H9 (cell line): ENCODE results near the gene USP35. TPM values are rescaled to one million over a fixed set of nuclear protein-coding genes. Genes with fewer than 3 reads are reported as not detected.

Experiments
- DNase-seq: peaks from one replicate; pipeline ENCODE4 v3.0.0-alpha.2; 2017
- H2AFZ ChIP-seq: one replicate; pipeline ENCODE4 v1.6.1; 2013; ENCODE audit warnings: mild to moderate bottlenecking, low read length, control low read depth, moderate library complexity
- H2AK5ac ChIP-seq: 2 replicates; pipeline ENCODE4 v1.6.1; 2013; ENCODE audit warnings: low read length, control low read depth, mixed read lengths; ENCODE audit not compliant: insufficient read length
- H2BK120ac ChIP-seq: one replicate; pipeline ENCODE4 v1.6.1; 2013; ENCODE audit warnings: low read depth, mild to moderate bottlenecking, low read length, control low read depth, inconsistent platforms; ENCODE audit not compliant: poor library complexity, severe bottlenecking
- H2BK12ac ChIP-seq: 2 replicates; pipeline ENCODE4 v1.6.1; 2013; ENCODE audit warnings: low read length, control low read depth, mixed read lengths, low read depth; ENCODE audit not compliant: insufficient read length
- H2BK15ac ChIP-seq: 2 replicates; pipeline ENCODE4 v1.6.1; 2013; ENCODE audit warnings: low read depth, low read length, control low read depth
- H2BK20ac ChIP-seq: one replicate; pipeline ENCODE4 v1.6.1; 2013; ENCODE audit warnings: low read depth, mild to moderate bottlenecking, low read length, control low read depth, inconsistent platforms; ENCODE audit not compliant: poor library complexity, severe bottlenecking
- H2BK5ac ChIP-seq: 2 replicates; pipeline ENCODE4 v1.6.1; 2013; ENCODE audit warnings: low read length, control low read depth, mixed read lengths; ENCODE audit not compliant: insufficient read length
- H3K14ac ChIP-seq: 2 replicates; pipeline ENCODE4 v1.6.1; 2013; ENCODE audit warnings: low read length, control low read depth; ENCODE audit not compliant: insufficient read depth
- H3K18ac ChIP-seq: 2 replicates; pipeline ENCODE4 v1.6.1; 2013; ENCODE audit warnings: low read depth, mild to moderate bottlenecking, mixed read lengths, low read length, control low read depth; ENCODE audit not compliant: insufficient read length
- H3K23ac ChIP-seq: 2 replicates; pipeline ENCODE4 v1.6.1; 2013; ENCODE audit warnings: low read length, control low read depth, mixed read lengths, low read depth; ENCODE audit not compliant: insufficient read length
- H3K23me2 ChIP-seq: 2 replicates; pipeline ENCODE4 v1.6.1; 2013; ENCODE audit warnings: low read depth, mild to moderate bottlenecking, mixed read lengths, low read length, control low read depth; ENCODE audit not compliant: insufficient read length, poor library complexity, severe bottlenecking
- H3K27ac ChIP-seq: 2 replicates; pipeline ENCODE4 v1.5.1; 2013; ENCODE audit warnings: low read length, control low read depth, mixed read lengths, low read depth; ENCODE audit not compliant: insufficient read length
- H3K27me3 ChIP-seq: 2 replicates; pipeline ENCODE4 v1.6.1; 2013; ENCODE audit warnings: low read length, control low read depth, inconsistent platforms; ENCODE audit not compliant: insufficient read depth
- H3K4ac ChIP-seq: 2 replicates; pipeline ENCODE4 v1.6.1; 2013; ENCODE audit warnings: low read depth, mild to moderate bottlenecking, control low read depth, inconsistent platforms, low read length, moderate library complexity
- H3K4me1 ChIP-seq: 2 replicates; pipeline ENCODE4 v1.6.1; 2013; ENCODE audit warnings: low read length, control low read depth, inconsistent platforms; ENCODE audit not compliant: insufficient read depth
- H3K4me2 ChIP-seq: 2 replicates; pipeline ENCODE4 v1.6.1; 2013; ENCODE audit warnings: low read length, control low read depth, mixed read lengths; ENCODE audit not compliant: insufficient read length, insufficient read depth
- H3K56ac ChIP-seq: 2 replicates; pipeline ENCODE4 v1.6.1; 2013; ENCODE audit warnings: low read depth, mild to moderate bottlenecking, mixed read lengths, low read length, control low read depth; ENCODE audit not compliant: insufficient read length
- H3K79me1 ChIP-seq: 2 replicates; pipeline ENCODE4 v1.6.1; 2013; ENCODE audit warnings: low read depth, mild to moderate bottlenecking, moderate library complexity, low read length, control low read depth, inconsistent platforms; ENCODE audit not compliant: insufficient read depth, poor library complexity, severe bottlenecking
- H3K79me2 ChIP-seq: 2 replicates; pipeline ENCODE4 v1.6.1; 2013; ENCODE audit warnings: low read length, control low read depth, inconsistent platforms; ENCODE audit not compliant: insufficient read depth
- H3K9ac ChIP-seq: 2 replicates; pipeline ENCODE4 v1.6.1; 2013; ENCODE audit warnings: low read length, control low read depth, mixed read lengths; ENCODE audit not compliant: insufficient read length; ENCODE audit errors: extremely low read depth
- H3K9me3 ChIP-seq: one replicate; pipeline ENCODE4 v1.6.1; 2013; ENCODE audit warnings: low read depth, low read length, inconsistent platforms; ENCODE audit not compliant: control insufficient read depth
- H3T11ph ChIP-seq: one replicate; pipeline ENCODE4 v1.6.1; 2013; ENCODE audit warnings: mild to moderate bottlenecking, low read length, control low read depth, inconsistent platforms
- H4K20me1 ChIP-seq: one replicate; pipeline ENCODE4 v1.6.1; 2013; ENCODE audit not compliant: control insufficient read depth, insufficient read length, insufficient read depth
- H4K5ac ChIP-seq: 2 replicates; pipeline ENCODE4 v1.6.1; 2013; ENCODE audit warnings: low read depth, mild to moderate bottlenecking, mixed read lengths, low read length, control low read depth; ENCODE audit not compliant: insufficient read length
- H4K8ac ChIP-seq: replicated peaks from 2 replicates; pipeline ENCODE4 v1.6.1; 2013; ENCODE audit warnings: low read length, control low read depth, mixed read lengths, low read depth; ENCODE audit not compliant: insufficient read length
- H4K91ac ChIP-seq: 2 replicates; pipeline ENCODE4 v1.6.1; 2013; ENCODE audit warnings: low read depth, mild to moderate bottlenecking, moderate library complexity, mixed read lengths, low read length, control low read depth; ENCODE audit not compliant: insufficient read length
- H3K27ac Mint-ChIP-seq, 3 experiments: 2 replicates in 2 of 3; 3 replicates in 1 of 3; pipeline ENCODE4 v1.8.0; 2020 to 2021; ENCODE audit warnings: mixed read lengths in 3 of 3, mild to moderate bottlenecking in 1 of 3, moderate library complexity in 1 of 3
- H3K27me3 Mint-ChIP-seq: 2 replicates; pipeline ENCODE4 v1.8.0; 2021; ENCODE audit warnings: low read depth, mild to moderate bottlenecking, moderate library complexity, mixed read lengths
- H3K36me3 Mint-ChIP-seq, 3 experiments: 2 replicates in 2 of 3; 3 replicates in 1 of 3; pipeline ENCODE4 v1.8.0; 2020 to 2021; ENCODE audit warnings: low read depth in 3 of 3, mixed read lengths in 3 of 3; ENCODE audit not compliant: insufficient read depth in 1 of 3
- H3K4me1 Mint-ChIP-seq, 2 experiments: 2 replicates each; pipeline ENCODE4 v1.8.0; 2020; ENCODE audit warnings: mixed read lengths in 2 of 2
- H3K4me3 Mint-ChIP-seq, 2 experiments: 2 replicates in 1 of 2; 3 replicates in 1 of 2; pipeline ENCODE4 v1.8.0; 2020 to 2021; ENCODE audit warnings: mild to moderate bottlenecking in 2 of 2, mixed read lengths in 2 of 2, moderate library complexity in 1 of 2
- H3K9me3 Mint-ChIP-seq, 2 experiments: 2 replicates in 1 of 2; 3 replicates in 1 of 2; pipeline ENCODE4 v1.8.0; 2020; ENCODE audit warnings: mild to moderate bottlenecking in 2 of 2, mixed read lengths in 2 of 2, moderate library complexity in 1 of 2
- WGBS: extraction: QIAGEN DNeasy Blood & Tissue Kit; methylation state at CpG from one replicate; pipeline ENCODE4 v1.1.7; 2013; ENCODE audit warnings: missing lambda C conversion rate, low lambda C conversion rate, mixed read lengths; ENCODE audit not compliant: insufficient read length; ENCODE audit errors: extremely low coverage; 5-methylcytosine and 5-hydroxymethylcytosine counted together
- total RNA-seq: library from RNA; stranded (reverse); gene quantifications from 2 replicates; pipeline ENCODE4 v1.2.1, GENCODE V29; 2021
- TF ChIP-seq, protein P1 (sequence below): fragments of 200-600 bp; sonication (generic); conservative IDR thresholded peaks from 3 replicates; pipeline ENCODE4 v1.8.0; 2021; ENCODE audit warnings: antibody characterized with exemption, mild to moderate bottlenecking

The USP35 gene
- total RNA-seq, 1 experiment from 2014 or later: 6.8 TPM

DNA sequence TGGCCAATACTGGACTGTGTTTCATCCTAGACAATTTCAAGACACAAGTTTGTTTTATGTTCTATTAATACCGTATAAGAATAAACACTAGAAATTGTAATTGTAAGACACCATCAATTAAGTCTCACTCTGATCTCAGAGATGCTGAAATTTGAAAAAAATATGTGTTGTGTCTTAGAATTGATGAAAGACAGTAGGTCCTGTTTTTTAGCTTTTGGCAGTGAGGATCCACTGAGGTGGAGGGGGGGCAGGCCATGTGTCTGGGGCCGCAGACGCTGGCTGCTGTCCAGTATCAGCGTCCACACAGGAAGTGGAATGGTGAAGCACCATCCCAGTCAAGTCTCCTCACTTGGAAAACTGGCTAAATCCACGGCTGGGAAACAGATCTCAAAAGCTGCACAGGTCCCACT, 26.8 kb upstream of the USP35 start:
- Histone ChIP-seq H2AFZ (no peak overlapping the region), H2BK12ac (no peak overlapping the region), H2BK5ac (no peak overlapping the region), H3T11ph (no peak overlapping the region), H3K18ac (no peak overlapping the region), H2BK20ac (no peak overlapping the region), H3K27me3 (no peaks in the 10 kb centered on the region), H3K79me1 (no peaks in the 10 kb centered on the region), H4K91ac (no peak overlapping the region), H3K14ac (no peak overlapping the region), H4K8ac (no peak overlapping the region), H3K79me2 (no peaks in the 10 kb centered on the region), H4K20me1 (no peaks in the 10 kb centered on the region), H3K23me2 (no peaks in the 10 kb centered on the region), H3K4me1 (no peaks in the 10 kb centered on the region), H3K4me2 (no peak overlapping the region), H2BK15ac (no peak overlapping the region), H3K9ac (no peak overlapping the region), H3K27ac (no peak overlapping the region), H3K9me3 (no peaks in the 10 kb centered on the region), H4K5ac (no peak overlapping the region), H2BK120ac (no peak overlapping the region), H3K56ac (no peak overlapping the region), H3K23ac (no peak overlapping the region), H2AK5ac (no peak overlapping the region), H3K4ac (no peak overlapping the region)
- H3K4me1 Mint-ChIP-seq: no peaks in the 10 kb centered on the region; a peak in 1 of 4 replicates
- H3K27me3 Mint-ChIP-seq: peaks cover 4% of the 10 kb centered on the region
- H3K4me3 Mint-ChIP-seq: no peak overlapping the region
- H3K27ac Mint-ChIP-seq: no peak overlapping the region
- no peaks in the 10 kb centered on the region; a peak in 1 of 5 replicates for H3K9me3 Mint-ChIP-seq
- no peaks in the 10 kb centered on the region for H3K36me3 Mint-ChIP-seq
- DNase-seq: no peak
- WGBS: no CpG with 5 or more reads among the region's 5 CpGs
- TF ChIP-seq, protein P1, sequence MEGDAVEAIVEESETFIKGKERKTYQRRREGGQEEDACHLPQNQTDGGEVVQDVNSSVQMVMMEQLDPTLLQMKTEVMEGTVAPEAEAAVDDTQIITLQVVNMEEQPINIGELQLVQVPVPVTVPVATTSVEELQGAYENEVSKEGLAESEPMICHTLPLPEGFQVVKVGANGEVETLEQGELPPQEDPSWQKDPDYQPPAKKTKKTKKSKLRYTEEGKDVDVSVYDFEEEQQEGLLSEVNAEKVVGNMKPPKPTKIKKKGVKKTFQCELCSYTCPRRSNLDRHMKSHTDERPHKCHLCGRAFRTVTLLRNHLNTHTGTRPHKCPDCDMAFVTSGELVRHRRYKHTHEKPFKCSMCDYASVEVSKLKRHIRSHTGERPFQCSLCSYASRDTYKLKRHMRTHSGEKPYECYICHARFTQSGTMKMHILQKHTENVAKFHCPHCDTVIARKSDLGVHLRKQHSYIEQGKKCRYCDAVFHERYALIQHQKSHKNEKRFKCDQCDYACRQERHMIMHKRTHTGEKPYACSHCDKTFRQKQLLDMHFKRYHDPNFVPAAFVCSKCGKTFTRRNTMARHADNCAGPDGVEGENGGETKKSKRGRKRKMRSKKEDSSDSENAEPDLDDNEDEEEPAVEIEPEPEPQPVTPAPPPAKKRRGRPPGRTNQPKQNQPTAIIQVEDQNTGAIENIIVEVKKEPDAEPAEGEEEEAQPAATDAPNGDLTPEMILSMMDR: no peak
